ENCODE data around the gene UQCRH. TPM values are rescaled to one million over a fixed set of nuclear protein-coding genes. Genes with fewer than 3 reads are reported as not detected.
"Not testable (repeated sequence)": the region's sequence is repeated elsewhere in the genome, so short reads cannot be mapped to it uniquely, and the experiment has no call there.

Gene UQCRH
- total RNA-seq, 3 donors from 2014 or later, result 266 to 387 (median 282) TPM

DNA sequence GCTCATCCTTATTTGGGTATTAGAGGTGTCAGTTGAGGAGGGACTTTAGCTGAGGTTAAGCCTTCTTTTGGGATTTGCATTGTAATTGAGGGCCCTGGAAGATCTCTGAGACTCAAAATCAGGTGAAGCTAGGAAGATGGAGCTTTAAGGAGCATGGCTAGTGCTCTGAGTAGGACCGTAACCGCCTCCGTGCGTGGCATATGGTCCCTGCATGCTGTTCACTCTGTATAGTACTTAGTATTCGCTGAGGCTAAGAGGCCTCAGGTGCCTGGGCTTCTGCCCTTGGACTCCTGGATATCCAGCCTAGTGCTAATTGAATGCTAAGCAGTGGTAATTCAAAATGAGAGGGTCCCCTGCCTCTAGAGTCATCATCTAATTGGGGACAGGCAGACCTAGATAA lies 59.6 kb downstream of the UQCRH start:
- Histone ChIP-seq H3K9me3 (no peaks in the 10 kb centered on the region), H3K4me1 (ENCODE audit: low read depth) (no peaks in the 10 kb centered on the region), H3K4me3 (no peak overlapping the region), H3K36me3 (ENCODE audit: low read depth) (peaks cover 4% of the 10 kb centered on the region)
- intact Hi-C loops (cut with DNase I, micrococcal nuclease), result no loop called here
- TF ChIP-seq, protein P1, sequence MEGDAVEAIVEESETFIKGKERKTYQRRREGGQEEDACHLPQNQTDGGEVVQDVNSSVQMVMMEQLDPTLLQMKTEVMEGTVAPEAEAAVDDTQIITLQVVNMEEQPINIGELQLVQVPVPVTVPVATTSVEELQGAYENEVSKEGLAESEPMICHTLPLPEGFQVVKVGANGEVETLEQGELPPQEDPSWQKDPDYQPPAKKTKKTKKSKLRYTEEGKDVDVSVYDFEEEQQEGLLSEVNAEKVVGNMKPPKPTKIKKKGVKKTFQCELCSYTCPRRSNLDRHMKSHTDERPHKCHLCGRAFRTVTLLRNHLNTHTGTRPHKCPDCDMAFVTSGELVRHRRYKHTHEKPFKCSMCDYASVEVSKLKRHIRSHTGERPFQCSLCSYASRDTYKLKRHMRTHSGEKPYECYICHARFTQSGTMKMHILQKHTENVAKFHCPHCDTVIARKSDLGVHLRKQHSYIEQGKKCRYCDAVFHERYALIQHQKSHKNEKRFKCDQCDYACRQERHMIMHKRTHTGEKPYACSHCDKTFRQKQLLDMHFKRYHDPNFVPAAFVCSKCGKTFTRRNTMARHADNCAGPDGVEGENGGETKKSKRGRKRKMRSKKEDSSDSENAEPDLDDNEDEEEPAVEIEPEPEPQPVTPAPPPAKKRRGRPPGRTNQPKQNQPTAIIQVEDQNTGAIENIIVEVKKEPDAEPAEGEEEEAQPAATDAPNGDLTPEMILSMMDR (IDR thresholded peaks at IDR 0.05), result no peak
- no peak for ATAC-seq
- DNase-seq, result no peak

DNA sequence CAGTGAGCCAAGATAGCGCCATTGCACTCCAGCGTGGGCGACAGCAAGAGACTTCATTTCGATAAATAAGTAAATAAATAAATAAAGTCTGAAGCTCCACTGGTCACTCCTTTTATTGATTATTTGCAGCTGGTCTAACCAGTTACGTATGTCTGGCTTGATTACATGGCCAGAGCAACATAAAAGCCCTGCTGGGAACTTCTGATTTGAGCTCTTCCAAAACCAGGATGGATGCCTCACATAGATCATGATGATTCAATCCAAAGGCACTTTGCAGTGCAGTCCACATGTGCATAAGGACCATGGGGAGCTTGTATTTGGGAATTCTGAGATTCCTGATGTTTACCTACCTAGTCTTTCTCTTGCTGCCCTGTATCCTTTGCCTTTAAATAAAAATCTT lies 61.1 kb downstream of the UQCRH start:
- no peak for ATAC-seq
- no peaks in the 10 kb centered on the region for H3K4me1 ChIP-seq (ENCODE audit: low read depth)
- intact Hi-C loops (cut with DNase I, micrococcal nuclease), result no loop called here
- no peak for DNase-seq
- TF ChIP-seq, protein P1 (IDR thresholded peaks at IDR 0.05), result no peak
- peaks cover 4% of the 10 kb centered on the region for H3K36me3 ChIP-seq (ENCODE audit: low read depth)
- no peaks in the 10 kb centered on the region for H3K9me3 ChIP-seq
- H3K4me3 ChIP-seq, result no peak overlapping the region

- DNase-seq; H3K9me3 ChIP-seq; ATAC-seq; H3K36me3 ChIP-seq (ENCODE audit: low read depth); H3K4me3 ChIP-seq; H3K4me1 ChIP-seq (ENCODE audit: low read depth); intact Hi-C loops (cut with DNase I, micrococcal nuclease): not testable (repeated sequence)
Measured at GRCh38 chr1:46365796-46366195, 62.3 kb downstream of the UQCRH start.

Other genes with a start within 250 kb of the UQCRH start
- gene PIK3R3, start 171.1 kb upstream of the UQCRH start, total RNA-seq, result 10 to 100 TPM in 2 of 3 donors, 1 to 10 TPM in 1; 5.9 to 15.6 (median 10.6) TPM
- gene TSPAN1, start 128.6 kb upstream of the UQCRH start, total RNA-seq, result 1,000 to 10,000 TPM in 2 of 3 donors, 100 to 1,000 TPM in 1; 723 to 1,819 (median 1,586) TPM
- gene P3R3URF, start 127.2 kb upstream of the UQCRH start, total RNA-seq, result not detected
- 10 to 100 TPM; 23.8 to 39.0 (median 38.4) TPM for gene POMGNT1, start 105.3 kb upstream of the UQCRH start, total RNA-seq
- gene LURAP1, start 100.4 kb upstream of the UQCRH start, total RNA-seq, result 1 to 10 TPM in 2 of 3 donors, under 1 TPM in 1; 0.63 to 5.9 (median 1.6) TPM
- gene RAD54L, start 55.9 kb upstream of the UQCRH start, total RNA-seq, result 1 to 10 TPM; 3.0 to 8.0 (median 3.6) TPM
- gene LRRC41, start 82 bp upstream of the UQCRH start, total RNA-seq, result 10 to 100 TPM; 41.8 to 56.0 (median 43.1) TPM
- 10 to 100 TPM; 18.5 to 20.6 (median 20.5) TPM for gene NSUN4, start 37.1 kb downstream of the UQCRH start, total RNA-seq
- 100 to 1,000 TPM in 1 of 3 donors, 10 to 100 TPM in 2; 51.7 to 130 (median 60.2) TPM for gene FAAH, start 90.6 kb downstream of the UQCRH start, total RNA-seq
- gene DMBX1, start 186.1 kb downstream of the UQCRH start, total RNA-seq, result not detected
- not detected for gene KNCN, start 247.9 kb downstream of the UQCRH start, total RNA-seq

Measured in mucosa of descending colon (tissue), 3 donors.